Limb (tissue), 2 donors: ENCODE measurements around the gene CDH23.
A peak's percentile ranks its signal among the peaks of the same experiment; 100 is the strongest.

Source experiments
- DNase-seq, 2 donors: peaks; one replicate each; pipeline ENCODE4 v3.0.0-alpha.2; 2016; ENCODE audit errors: extremely low spot score in 2 of 2

Gene CDH23

GRCh38 chr10:71830726-71831125 is 434.0 kb downstream of the CDH23 start:
- DNase-seq: no peak

- DNase-seq: no peak
Measured at GRCh38 chr10:71831646-71832552, 435.2 kb downstream of the CDH23 start.

GRCh38 chr10:71832967-71833366 is 436.2 kb downstream of the CDH23 start:
- DNase-seq: no peak

GRCh38 chr10:71833451-71834342 is 437.0 kb downstream of the CDH23 start:
- no peak for DNase-seq

GRCh38 chr10:71834343-71834674 is 437.6 kb downstream of the CDH23 start:
- DNase-seq: no peak

- DNase-seq: peak; percentile 15 to 70
Measured at GRCh38 chr10:71835671-71836595, 439.2 kb downstream of the CDH23 start.

- no peak for DNase-seq
Measured at GRCh38 chr10:71836596-71836974, 439.9 kb downstream of the CDH23 start.

GRCh38 chr10:71837098-71837827 is 440.5 kb downstream of the CDH23 start:
- DNase-seq: no peak

- DNase-seq: no peak
Measured at GRCh38 chr10:71838264-71839211, 441.8 kb downstream of the CDH23 start.

- DNase-seq: peak; percentile 53 to 86
Measured at GRCh38 chr10:71840177-71840957, 443.6 kb downstream of the CDH23 start.

- DNase-seq: no peak
Measured at GRCh38 chr10:71840958-71841335, 444.2 kb downstream of the CDH23 start.

GRCh38 chr10:71842422-71842821 is 445.7 kb downstream of the CDH23 start:
- no peak for DNase-seq

GRCh38 chr10:71842856-71843686 is 446.4 kb downstream of the CDH23 start:
- no peak for DNase-seq

GRCh38 chr10:71844084-71844483 is 447.4 kb downstream of the CDH23 start:
- DNase-seq: no peak

- no peak for DNase-seq
Measured at GRCh38 chr10:71844695-71845094, 448.0 kb downstream of the CDH23 start.

- no peak for DNase-seq
Measured at GRCh38 chr10:71845410-71846405, 449.0 kb downstream of the CDH23 start.

GRCh38 chr10:71846816-71847215 is 450.1 kb downstream of the CDH23 start:
- DNase-seq: no peak
